ENCODE data around the gene SLC16A8. TPM values are rescaled to one million over a fixed set of nuclear protein-coding genes. Genes with fewer than 3 reads are reported as not detected.
A peak's percentile ranks its signal among the peaks of the same experiment; 100 is the strongest.

SLC16A8 gene
- polyA plus RNA-seq, 1 donor (not counting 4 experiments of a cell fraction or from before 2014, with no cell fraction given) = not detected

DNA sequence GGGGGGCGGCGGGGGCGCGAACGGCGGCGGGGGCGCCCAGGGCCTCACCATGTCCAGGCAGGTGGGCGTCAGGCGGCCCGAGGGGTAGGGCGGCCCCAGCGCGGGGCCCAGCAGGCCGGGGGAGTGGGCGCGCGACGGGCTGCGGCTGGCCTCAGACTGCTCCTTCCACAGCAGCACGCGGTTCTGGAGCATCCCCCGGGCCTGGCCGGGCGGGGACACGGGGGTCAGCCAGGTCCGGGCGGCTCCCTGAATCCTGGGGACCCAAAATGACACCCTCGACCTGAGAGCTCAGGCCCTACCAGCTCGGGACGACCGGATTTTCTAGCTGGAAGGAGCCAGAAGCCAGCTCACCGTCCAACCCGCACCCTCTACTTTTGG is 5.5 kb upstream of the SLC16A8 start:
- H3K79me2 ChIP-seq (ENCODE audit: control insufficient read depth, insufficient read depth, low read length) = no peaks in the 10 kb centered on the region
- H3K36me3 ChIP-seq (ENCODE audit: control insufficient read depth in 2 of 2, extremely low read depth in 1 of 2, insufficient read depth in 2 of 2, low read length in 2 of 2) = no peaks in the 10 kb centered on the region
- DNase-seq (ENCODE audit: low read depth, low spot score) (no peak), FAIRE-seq (no peak)
- H3K9me1 ChIP-seq (ENCODE audit: control insufficient read depth, extremely low read depth, insufficient read depth, low read length) = no peaks in the 10 kb centered on the region
- H3K9me3 ChIP-seq (ENCODE audit: control insufficient read depth, low read depth, low read length) = no peaks in the 10 kb centered on the region
- no peak overlapping the region for H3K9ac ChIP-seq (ENCODE audit: control insufficient read depth, extremely low read depth, insufficient read depth, low read length)
- TF ChIP-seq EZH2 (IDR thresholded peaks at IDR 0.05; ENCODE audit: low read length) = no peak
- TF ChIP-seq CTCF (optimal IDR thresholded peaks at IDR 0.05 in 1 of 3, IDR thresholded peaks at IDR 0.05 in 1 of 3, conservative IDR thresholded peaks at IDR 0.05 in 1 of 3; ENCODE audit: extremely low read depth in 1 of 3, insufficient read depth in 2 of 3, low read length in 3 of 3) = no peak
- H3K27me3 ChIP-seq (ENCODE audit: control insufficient read depth, extremely low read depth, insufficient read depth, low read length) = no peaks in the 10 kb centered on the region
- dilution Hi-C loops (cut with MboI; ENCODE audit: extremely low pct_ligation_motif_present, low sequenced_read_pairs) = no loop called here
- no peak overlapping the region for H2AFZ ChIP-seq (ENCODE audit: control insufficient read depth, low read length)
- no peak overlapping the region for H3K27ac ChIP-seq (ENCODE audit: control insufficient read depth, insufficient read depth, low read length)
- no peaks in the 10 kb centered on the region for H4K20me1 ChIP-seq (ENCODE audit: control insufficient read depth, extremely low read depth, insufficient read depth, low read length)
- peaks cover 3% of the 10 kb centered on the region for H3K4me1 ChIP-seq (ENCODE audit: control insufficient read depth, extremely low read depth, insufficient read depth, low read length)
- no peak overlapping the region for H3K4me3 ChIP-seq (ENCODE audit: control insufficient read depth in 2 of 3, extremely low read depth in 1 of 3, insufficient read depth in 2 of 3, low read depth in 1 of 3, low read length in 3 of 3)
- H3K4me2 ChIP-seq (ENCODE audit: control insufficient read depth, extremely low read depth, insufficient read depth, low read depth, low read length) = no peak overlapping the region

DNA sequence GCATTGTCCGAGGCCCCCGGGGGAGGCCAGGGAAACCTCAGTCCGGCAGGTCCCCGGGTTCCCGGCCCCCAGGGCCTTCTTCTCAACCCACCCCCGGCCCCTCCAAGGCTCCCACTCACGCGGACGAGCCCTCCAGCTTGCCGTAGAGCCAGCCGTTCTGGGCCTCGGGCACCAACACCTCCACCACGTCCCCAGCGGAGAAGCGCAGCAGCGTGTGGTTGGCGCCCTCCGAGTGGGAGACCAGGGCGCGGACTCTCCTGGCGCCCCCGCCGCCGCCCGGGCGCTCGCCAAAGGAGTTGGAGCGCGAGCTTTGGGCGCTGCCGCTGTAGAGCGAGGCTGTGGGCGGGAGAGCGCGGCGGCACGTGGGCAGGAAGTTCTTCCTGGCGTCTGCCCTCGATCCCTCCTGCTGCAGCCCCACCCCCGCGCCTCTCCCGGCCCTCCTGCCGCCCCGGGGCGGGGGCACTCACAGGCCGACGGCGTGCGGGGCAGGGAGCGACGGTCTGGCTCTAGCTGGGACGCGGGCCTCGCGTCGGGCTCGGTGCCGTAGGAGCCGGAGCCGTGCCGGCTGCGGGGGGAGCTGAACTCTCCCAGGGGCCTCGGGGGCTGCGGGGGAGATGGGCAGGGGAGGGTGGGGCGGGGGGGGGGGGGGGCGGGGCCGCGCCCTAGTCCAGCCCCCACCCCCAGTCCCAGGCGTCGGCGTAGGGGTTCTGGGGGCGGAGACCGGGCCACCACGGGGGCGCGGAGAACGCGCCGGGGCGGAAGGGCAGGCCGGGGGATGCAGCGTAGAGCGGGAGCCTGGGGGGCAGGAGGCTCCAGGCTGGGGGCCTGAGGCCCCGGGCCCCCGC is 4.9 kb upstream of the SLC16A8 start:
- H3K4me3 ChIP-seq (ENCODE audit: control insufficient read depth in 2 of 3, extremely low read depth in 1 of 3, insufficient read depth in 2 of 3, low read depth in 1 of 3, low read length in 3 of 3) = peak overlapping the region; percentile 36 to 57 (median 53)
- no peak for FAIRE-seq
- H3K27ac ChIP-seq (ENCODE audit: control insufficient read depth, insufficient read depth, low read length) = no peak overlapping the region
- H3K36me3 ChIP-seq (ENCODE audit: control insufficient read depth in 2 of 2, extremely low read depth in 1 of 2, insufficient read depth in 2 of 2, low read length in 2 of 2) = no peaks in the 10 kb centered on the region
- peak; percentile 15 for DNase-seq (ENCODE audit: low read depth, low spot score)
- H3K4me1 ChIP-seq (ENCODE audit: control insufficient read depth, extremely low read depth, insufficient read depth, low read length) = peaks cover 3% of the 10 kb centered on the region
- H3K9ac ChIP-seq (ENCODE audit: control insufficient read depth, extremely low read depth, insufficient read depth, low read length) = peak overlapping the region; percentile 33
- H3K9me1 ChIP-seq (ENCODE audit: control insufficient read depth, extremely low read depth, insufficient read depth, low read length) = no peaks in the 10 kb centered on the region
- TF ChIP-seq CTCF (optimal IDR thresholded peaks at IDR 0.05 in 1 of 3, IDR thresholded peaks at IDR 0.05 in 1 of 3, conservative IDR thresholded peaks at IDR 0.05 in 1 of 3; ENCODE audit: extremely low read depth in 1 of 3, insufficient read depth in 2 of 3, low read length in 3 of 3) (peak in 1 of 3 experiments; percentile 4), EZH2 (IDR thresholded peaks at IDR 0.05; ENCODE audit: low read length) (no peak)
- dilution Hi-C loops (cut with MboI; ENCODE audit: extremely low pct_ligation_motif_present, low sequenced_read_pairs) = no loop called here
- H3K9me3 ChIP-seq (ENCODE audit: control insufficient read depth, low read depth, low read length) = no peaks in the 10 kb centered on the region
- no peaks in the 10 kb centered on the region for H4K20me1 ChIP-seq (ENCODE audit: control insufficient read depth, extremely low read depth, insufficient read depth, low read length)
- peak overlapping the region; percentile 70 for H3K4me2 ChIP-seq (ENCODE audit: control insufficient read depth, extremely low read depth, insufficient read depth, low read depth, low read length)
- peak overlapping the region; percentile 59 for H2AFZ ChIP-seq (ENCODE audit: control insufficient read depth, low read length)
- no peaks in the 10 kb centered on the region for H3K79me2 ChIP-seq (ENCODE audit: control insufficient read depth, insufficient read depth, low read length)
- no peaks in the 10 kb centered on the region for H3K27me3 ChIP-seq (ENCODE audit: control insufficient read depth, extremely low read depth, insufficient read depth, low read length)

All from keratinocyte (primary cell).